ENCODE data around the gene PKNOX2. TPM values are rescaled to one million over a fixed set of nuclear protein-coding genes. Genes with fewer than 3 reads are reported as not detected.

Gene PKNOX2
- total RNA-seq, 1 donor from 2014 or later = 12.1 TPM

DNA sequence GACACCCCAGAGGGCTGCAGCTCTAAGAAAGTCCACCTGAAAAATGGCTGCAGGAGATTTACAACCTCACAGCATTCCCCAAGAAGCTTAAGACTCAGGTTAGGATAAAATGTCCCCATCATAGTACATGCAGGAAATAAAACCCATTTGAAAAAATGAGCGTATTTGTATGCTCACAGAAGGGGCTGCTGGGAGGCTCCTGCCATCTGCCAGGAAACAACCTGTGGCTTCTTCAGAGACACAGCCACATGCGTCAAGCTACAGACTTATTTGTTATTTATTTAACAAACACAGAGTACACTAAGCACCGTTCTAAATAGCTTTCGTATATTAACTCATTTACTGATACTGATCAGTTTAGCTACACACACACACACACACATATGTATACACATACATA lies 258.1 kb downstream of the PKNOX2 start:
- no peaks in the 10 kb centered on the region for H3K36me3 ChIP-seq
- no peak overlapping the region for H3K4me3 ChIP-seq
- H3K9me3 ChIP-seq = no peaks in the 10 kb centered on the region
- DNase-seq (ENCODE audit: low spot score in 2 of 2) = no peak
- intact Hi-C loops (cut with DNase I) = no loop called here
- TF ChIP-seq, protein P1, sequence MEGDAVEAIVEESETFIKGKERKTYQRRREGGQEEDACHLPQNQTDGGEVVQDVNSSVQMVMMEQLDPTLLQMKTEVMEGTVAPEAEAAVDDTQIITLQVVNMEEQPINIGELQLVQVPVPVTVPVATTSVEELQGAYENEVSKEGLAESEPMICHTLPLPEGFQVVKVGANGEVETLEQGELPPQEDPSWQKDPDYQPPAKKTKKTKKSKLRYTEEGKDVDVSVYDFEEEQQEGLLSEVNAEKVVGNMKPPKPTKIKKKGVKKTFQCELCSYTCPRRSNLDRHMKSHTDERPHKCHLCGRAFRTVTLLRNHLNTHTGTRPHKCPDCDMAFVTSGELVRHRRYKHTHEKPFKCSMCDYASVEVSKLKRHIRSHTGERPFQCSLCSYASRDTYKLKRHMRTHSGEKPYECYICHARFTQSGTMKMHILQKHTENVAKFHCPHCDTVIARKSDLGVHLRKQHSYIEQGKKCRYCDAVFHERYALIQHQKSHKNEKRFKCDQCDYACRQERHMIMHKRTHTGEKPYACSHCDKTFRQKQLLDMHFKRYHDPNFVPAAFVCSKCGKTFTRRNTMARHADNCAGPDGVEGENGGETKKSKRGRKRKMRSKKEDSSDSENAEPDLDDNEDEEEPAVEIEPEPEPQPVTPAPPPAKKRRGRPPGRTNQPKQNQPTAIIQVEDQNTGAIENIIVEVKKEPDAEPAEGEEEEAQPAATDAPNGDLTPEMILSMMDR (IDR thresholded peaks at IDR 0.05) = no peak
- H3K27me3 ChIP-seq = no peaks in the 10 kb centered on the region
- no peaks in the 10 kb centered on the region for H3K4me1 ChIP-seq
- H3K27ac ChIP-seq = no peak overlapping the region

DNA sequence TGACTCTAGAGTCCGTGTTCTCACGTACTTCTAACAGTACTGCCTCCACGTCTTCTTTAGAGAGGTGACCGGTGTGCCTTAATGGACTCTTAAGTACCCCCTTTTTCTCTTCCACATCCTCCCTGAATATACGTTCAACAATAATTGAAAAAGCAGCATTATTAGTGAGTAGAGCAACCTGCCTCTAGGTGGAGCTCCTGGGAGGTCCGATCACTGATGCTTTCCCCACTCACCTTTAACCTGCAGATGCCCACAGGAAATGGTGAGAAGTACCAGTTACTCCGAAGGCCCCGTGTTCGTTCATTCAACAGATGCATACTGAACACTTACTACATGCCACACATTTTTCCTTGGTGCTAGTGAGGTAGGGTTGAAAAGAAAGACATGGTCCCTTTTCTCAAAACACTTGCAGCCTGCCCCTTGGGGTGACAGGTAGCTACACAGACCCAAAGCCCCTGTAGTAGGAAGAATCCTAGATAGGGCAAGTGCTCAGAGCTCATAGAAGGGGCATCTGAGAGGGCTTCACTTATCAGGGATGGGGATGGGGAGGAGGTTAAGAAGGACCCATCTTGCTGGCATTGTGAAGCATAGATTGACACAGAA lies 258.8 kb downstream of the PKNOX2 start:
- no peaks in the 10 kb centered on the region for H3K4me1 ChIP-seq
- intact Hi-C loops (cut with DNase I) = no loop called here
- no peak for DNase-seq (ENCODE audit: low spot score in 2 of 2)
- H3K27me3 ChIP-seq = no peaks in the 10 kb centered on the region
- H3K27ac ChIP-seq = no peak overlapping the region
- TF ChIP-seq, protein P1 (IDR thresholded peaks at IDR 0.05) = no peak
- no peaks in the 10 kb centered on the region for H3K36me3 ChIP-seq
- H3K9me3 ChIP-seq = no peaks in the 10 kb centered on the region
- no peak overlapping the region for H3K4me3 ChIP-seq

DNA sequence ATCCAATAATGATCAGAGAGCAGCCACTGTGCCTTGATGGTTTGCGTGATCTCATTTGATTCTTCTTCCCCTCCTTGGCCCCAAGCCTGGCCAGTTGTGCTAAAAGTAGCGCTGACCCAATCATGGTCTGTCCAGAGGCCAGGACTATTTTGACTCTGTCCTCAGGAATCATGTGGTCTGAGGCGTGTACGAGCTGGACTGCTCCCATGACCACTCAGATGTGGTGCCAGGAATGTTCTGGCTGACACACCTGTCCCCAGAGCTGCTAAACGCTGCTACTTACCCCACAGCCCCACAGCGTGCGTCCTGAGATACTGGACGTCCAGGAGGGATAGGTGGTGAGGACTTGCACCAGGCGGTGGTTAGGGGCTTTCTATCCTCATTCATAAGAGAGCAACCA lies 261.1 kb downstream of the PKNOX2 start:
- Histone ChIP-seq H3K27ac (no peak overlapping the region), H3K4me1 (no peaks in the 10 kb centered on the region), H3K4me3 (no peak overlapping the region), H3K27me3 (no peaks in the 10 kb centered on the region), H3K9me3 (no peaks in the 10 kb centered on the region), H3K36me3 (peaks cover 2 to 6% of the 10 kb centered on the region in 2 donors)
- TF ChIP-seq, protein P1 (IDR thresholded peaks at IDR 0.05) = no peak
- peak in 1 of 2 donors; percentile 68 for DNase-seq (ENCODE audit: low spot score in 2 of 2)
- intact Hi-C loops (cut with DNase I) = no loop called here

DNA sequence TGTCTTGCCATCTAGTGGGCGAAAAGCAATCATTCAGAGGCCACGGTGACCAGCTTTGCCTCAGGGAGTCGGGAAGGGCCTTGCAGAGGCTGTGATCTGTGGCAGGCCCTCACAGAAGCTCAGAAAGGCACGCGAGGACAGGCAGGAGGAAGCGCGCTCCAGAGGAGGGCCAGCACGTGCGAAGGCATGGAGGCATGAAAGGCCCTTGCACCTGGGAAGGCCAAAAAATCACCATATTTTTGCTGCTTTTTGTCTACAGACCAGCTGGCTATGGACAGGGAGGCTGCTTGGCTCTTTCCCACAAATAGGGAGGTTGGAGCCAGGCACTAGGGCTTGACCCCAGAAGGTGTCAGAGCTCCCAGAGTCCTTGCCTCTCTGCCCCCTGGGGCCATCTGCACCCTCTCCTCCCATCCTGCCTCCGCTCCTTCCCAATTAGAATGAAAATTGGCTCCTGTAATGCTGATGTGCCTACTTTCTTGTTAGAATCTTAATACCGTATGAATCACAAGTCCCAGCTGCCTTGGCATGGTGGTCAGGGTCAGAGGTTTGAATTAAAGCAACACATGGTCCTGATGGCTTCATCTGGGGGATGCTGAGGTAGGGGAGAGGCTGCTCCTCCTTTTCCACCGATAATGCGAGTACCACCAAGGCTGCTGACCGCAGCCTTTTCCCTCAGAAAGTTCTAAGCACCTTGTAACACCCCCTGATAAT lies 262.4 kb downstream of the PKNOX2 start:
- H3K4me1 ChIP-seq = no peaks in the 10 kb centered on the region
- H3K27me3 ChIP-seq = no peaks in the 10 kb centered on the region
- no peak overlapping the region for H3K27ac ChIP-seq
- TF ChIP-seq, protein P1 (IDR thresholded peaks at IDR 0.05) = no peak
- H3K4me3 ChIP-seq = no peak overlapping the region
- peaks cover 2 to 6% of the 10 kb centered on the region in 2 donors for H3K36me3 ChIP-seq
- intact Hi-C loops (cut with DNase I) = no loop called here
- DNase-seq (ENCODE audit: low spot score in 2 of 2) = no peak
- H3K9me3 ChIP-seq = no peaks in the 10 kb centered on the region

DNA sequence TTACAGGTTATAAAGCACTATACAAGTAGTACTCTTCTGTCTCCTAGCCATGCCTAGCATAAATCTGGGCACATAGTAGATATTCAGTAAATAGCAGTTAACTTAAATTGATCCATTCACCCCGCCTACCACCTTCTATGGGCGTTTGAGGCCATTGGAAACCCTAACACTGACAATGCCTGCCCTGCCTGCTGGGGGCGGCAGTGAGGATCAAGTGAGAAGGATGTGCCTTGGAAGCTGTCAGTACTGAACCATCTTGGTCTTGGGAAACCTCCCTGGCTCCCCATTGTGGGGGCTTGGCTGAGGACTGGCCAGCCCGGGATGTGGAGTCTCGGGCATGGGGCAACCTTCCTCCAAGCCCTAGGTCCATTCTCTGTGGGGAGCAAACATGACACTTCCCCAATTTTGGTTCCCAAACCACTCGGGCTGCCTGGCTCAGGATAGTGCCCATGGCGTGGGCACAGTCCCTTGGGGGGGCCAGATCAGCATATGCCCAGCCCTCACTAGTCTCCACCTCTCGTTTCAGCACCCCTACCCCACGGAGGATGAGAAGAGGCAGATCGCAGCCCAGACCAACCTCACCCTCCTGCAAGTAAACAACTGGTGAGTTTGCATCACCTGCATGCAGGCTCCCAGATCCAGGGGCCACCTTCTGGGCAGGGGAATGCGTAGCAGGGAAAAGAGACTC lies 264.1 kb downstream of the PKNOX2 start:
- DNase-seq (ENCODE audit: low spot score in 2 of 2) = no peak
- Histone ChIP-seq H3K4me1 (no peaks in the 10 kb centered on the region), H3K27ac (no peak overlapping the region), H3K9me3 (no peaks in the 10 kb centered on the region), H3K4me3 (no peak overlapping the region), H3K27me3 (no peaks in the 10 kb centered on the region), H3K36me3 (peaks cover 2 to 6% of the 10 kb centered on the region in 2 donors)
- TF ChIP-seq, protein P1 (IDR thresholded peaks at IDR 0.05) = no peak
- intact Hi-C loops (cut with DNase I) = no loop called here

Data from ascending aorta (tissue), 2 donors.